ENCODE measurements around the gene GRM7.

- no peak for TF ChIP-seq REST (IDR thresholded peaks at IDR 0.05; ENCODE audit: insufficient replicate concordance, low read depth)
- no peak for TF ChIP-seq POLR2AphosphoS5 (IDR thresholded peaks at IDR 0.05; ENCODE audit: low read depth)
- TF ChIP-seq CTCF (IDR thresholded peaks at IDR 0.05; ENCODE audit: insufficient read depth, low read length): no peak
- TF ChIP-seq GABPA (IDR thresholded peaks at IDR 0.05; ENCODE audit: low read depth): no peak
Measured at GRCh38 chr3:6915898-6916297, 55.0 kb downstream of the GRM7 start.

Data from HL-60 (cell line).